Measurements from ENCODE around the gene RAB11FIP3.

Gene RAB11FIP3

GRCh38 chr16:379183-379960, 46.1 kb upstream of the RAB11FIP3 start:
- DNase-seq (ENCODE audit: low read depth): no peak
- TF ChIP-seq CTCF (IDR thresholded peaks at IDR 0.05; ENCODE audit: low read depth, low read length, missing control alignments): no peak
- no peak overlapping the region for H3K4me3 ChIP-seq (ENCODE audit: low read depth, low read length)

- DNase-seq (ENCODE audit: low read depth): no peak
- H3K4me3 ChIP-seq (ENCODE audit: low read depth, low read length): peak overlapping the region; percentile 94
- TF ChIP-seq CTCF (IDR thresholded peaks at IDR 0.05; ENCODE audit: low read depth, low read length, missing control alignments): no peak
Observed at GRCh38 chr16:379961-380761, 45.3 kb upstream of the RAB11FIP3 start.

GRCh38 chr16:380762-381011, 44.8 kb upstream of the RAB11FIP3 start:
- DNase-seq (ENCODE audit: low read depth): no peak
- TF ChIP-seq CTCF (IDR thresholded peaks at IDR 0.05; ENCODE audit: low read depth, low read length, missing control alignments): no peak
- H3K4me3 ChIP-seq (ENCODE audit: low read depth, low read length): peak overlapping the region; percentile 94

- DNase-seq (ENCODE audit: low read depth): no peak
- H3K4me3 ChIP-seq (ENCODE audit: low read depth, low read length): peak overlapping the region; percentile 94
- TF ChIP-seq CTCF (IDR thresholded peaks at IDR 0.05; ENCODE audit: low read depth, low read length, missing control alignments): no peak
Observed at GRCh38 chr16:381012-381788, 44.2 kb upstream of the RAB11FIP3 start.

GRCh38 chr16:381789-382717, 43.4 kb upstream of the RAB11FIP3 start, which contains the start of gene PGAP6:
PGAP6 (minus strand) TSS chr16:381978; CDS start chr16:381821, 157 bp downstream.
- DNase-seq (ENCODE audit: low read depth): no peak
- TF ChIP-seq CTCF (IDR thresholded peaks at IDR 0.05; ENCODE audit: low read depth, low read length, missing control alignments): no peak

More at GRCh38 chr16:381789-382717, 43.4 kb upstream of the RAB11FIP3 start, which contains the start of gene PGAP6:
- H3K4me3 ChIP-seq (ENCODE audit: low read depth, low read length): peak within 1 kb of the TSS; percentile 94

Measured in GM12864 (cell line).